ENCODE measurements around the gene SF3B4.

DNA sequence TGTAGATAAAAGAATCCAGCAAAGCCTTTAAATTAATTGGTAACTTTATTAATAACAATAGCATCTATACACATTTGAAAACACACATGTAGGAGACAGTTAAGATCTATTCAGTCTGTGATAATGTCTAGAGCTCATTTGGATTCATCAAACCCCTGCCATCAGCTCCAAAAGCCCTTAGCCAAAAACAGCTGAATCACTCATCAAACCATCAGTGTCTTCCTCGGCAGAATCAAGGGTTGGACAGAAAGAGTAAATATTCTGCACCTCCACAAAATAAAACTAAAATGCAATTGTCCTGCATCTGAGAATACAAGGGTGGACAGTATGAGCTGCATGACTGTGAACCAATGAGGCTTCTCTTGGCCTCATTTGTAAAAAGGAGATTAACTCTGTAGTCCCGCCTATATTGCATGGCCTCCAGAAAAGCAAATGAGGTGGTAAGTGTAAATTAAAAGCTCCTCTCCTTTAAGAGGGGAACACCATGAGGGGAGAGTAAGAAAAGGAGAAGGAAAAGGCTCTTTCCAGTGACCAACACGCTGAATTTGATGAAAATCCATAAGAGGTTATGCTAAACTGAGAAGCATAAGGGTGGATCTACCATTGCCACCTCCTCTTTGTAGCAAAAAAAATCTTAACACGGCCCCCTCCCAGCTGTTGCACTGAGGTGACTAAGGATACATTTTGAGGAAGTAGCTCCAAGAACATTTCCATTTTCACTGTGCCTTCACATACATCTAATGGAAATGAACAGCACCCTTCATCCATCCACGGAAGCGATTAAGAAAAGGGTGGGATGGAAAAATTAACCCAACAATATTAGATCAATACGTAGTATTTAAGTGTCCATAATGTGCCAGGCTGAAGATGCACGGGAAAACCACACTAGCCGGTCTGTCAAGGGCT, 42.9 kb downstream of the SF3B4 start:
- TF ChIP-seq EGR1 (IDR thresholded peaks at IDR 0.05; ENCODE audit: low read depth in 2 of 2) (no peak), JUND (IDR thresholded peaks at IDR 0.05) (no peak), RAD21 (IDR thresholded peaks at IDR 0.05) (no peak)
- TF ChIP-seq, protein P1, sequence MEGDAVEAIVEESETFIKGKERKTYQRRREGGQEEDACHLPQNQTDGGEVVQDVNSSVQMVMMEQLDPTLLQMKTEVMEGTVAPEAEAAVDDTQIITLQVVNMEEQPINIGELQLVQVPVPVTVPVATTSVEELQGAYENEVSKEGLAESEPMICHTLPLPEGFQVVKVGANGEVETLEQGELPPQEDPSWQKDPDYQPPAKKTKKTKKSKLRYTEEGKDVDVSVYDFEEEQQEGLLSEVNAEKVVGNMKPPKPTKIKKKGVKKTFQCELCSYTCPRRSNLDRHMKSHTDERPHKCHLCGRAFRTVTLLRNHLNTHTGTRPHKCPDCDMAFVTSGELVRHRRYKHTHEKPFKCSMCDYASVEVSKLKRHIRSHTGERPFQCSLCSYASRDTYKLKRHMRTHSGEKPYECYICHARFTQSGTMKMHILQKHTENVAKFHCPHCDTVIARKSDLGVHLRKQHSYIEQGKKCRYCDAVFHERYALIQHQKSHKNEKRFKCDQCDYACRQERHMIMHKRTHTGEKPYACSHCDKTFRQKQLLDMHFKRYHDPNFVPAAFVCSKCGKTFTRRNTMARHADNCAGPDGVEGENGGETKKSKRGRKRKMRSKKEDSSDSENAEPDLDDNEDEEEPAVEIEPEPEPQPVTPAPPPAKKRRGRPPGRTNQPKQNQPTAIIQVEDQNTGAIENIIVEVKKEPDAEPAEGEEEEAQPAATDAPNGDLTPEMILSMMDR (IDR thresholded peaks at IDR 0.05; ENCODE audit: low read depth, low read length, missing input control) = no peak
- TF ChIP-seq, protein P2, sequence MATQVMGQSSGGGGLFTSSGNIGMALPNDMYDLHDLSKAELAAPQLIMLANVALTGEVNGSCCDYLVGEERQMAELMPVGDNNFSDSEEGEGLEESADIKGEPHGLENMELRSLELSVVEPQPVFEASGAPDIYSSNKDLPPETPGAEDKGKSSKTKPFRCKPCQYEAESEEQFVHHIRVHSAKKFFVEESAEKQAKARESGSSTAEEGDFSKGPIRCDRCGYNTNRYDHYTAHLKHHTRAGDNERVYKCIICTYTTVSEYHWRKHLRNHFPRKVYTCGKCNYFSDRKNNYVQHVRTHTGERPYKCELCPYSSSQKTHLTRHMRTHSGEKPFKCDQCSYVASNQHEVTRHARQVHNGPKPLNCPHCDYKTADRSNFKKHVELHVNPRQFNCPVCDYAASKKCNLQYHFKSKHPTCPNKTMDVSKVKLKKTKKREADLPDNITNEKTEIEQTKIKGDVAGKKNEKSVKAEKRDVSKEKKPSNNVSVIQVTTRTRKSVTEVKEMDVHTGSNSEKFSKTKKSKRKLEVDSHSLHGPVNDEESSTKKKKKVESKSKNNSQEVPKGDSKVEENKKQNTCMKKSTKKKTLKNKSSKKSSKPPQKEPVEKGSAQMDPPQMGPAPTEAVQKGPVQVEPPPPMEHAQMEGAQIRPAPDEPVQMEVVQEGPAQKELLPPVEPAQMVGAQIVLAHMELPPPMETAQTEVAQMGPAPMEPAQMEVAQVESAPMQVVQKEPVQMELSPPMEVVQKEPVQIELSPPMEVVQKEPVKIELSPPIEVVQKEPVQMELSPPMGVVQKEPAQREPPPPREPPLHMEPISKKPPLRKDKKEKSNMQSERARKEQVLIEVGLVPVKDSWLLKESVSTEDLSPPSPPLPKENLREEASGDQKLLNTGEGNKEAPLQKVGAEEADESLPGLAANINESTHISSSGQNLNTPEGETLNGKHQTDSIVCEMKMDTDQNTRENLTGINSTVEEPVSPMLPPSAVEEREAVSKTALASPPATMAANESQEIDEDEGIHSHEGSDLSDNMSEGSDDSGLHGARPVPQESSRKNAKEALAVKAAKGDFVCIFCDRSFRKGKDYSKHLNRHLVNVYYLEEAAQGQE (IDR thresholded peaks at IDR 0.05) = no peak

All from liver (tissue), 3 donors.